CD14-positive monocyte (primary cell): ENCODE measurements around the gene DVL2. TPM values are rescaled to one million over a fixed set of nuclear protein-coding genes. Genes with fewer than 3 reads are reported as not detected.

ENCODE experiments used
- DNase-seq, 3 donors: peaks; one replicate each; pipeline ENCODE4 v3.0.0-alpha.2; 2011 to 2022
- H2AFZ ChIP-seq: 2 replicates; pipeline ENCODE4 v1.6.0; 2012; ENCODE audit warnings: mild to moderate bottlenecking, low read depth, low read length, inconsistent platforms; ENCODE audit not compliant: insufficient read depth, poor library complexity, severe bottlenecking
- H3K27ac ChIP-seq, 2 donors: 1 replicate in 1 of 2; 2 replicates in 1 of 2; pipeline ENCODE4 v1.5.1; 2012 to 2013; ENCODE audit warnings: low read length in 2 of 2, control low read depth in 1 of 2, inconsistent platforms in 1 of 2, low read depth in 1 of 2, mild to moderate bottlenecking in 1 of 2
- H3K27me3 ChIP-seq, 2 donors: one replicate each; pipeline versions ENCODE4 v1.6.0 to v1.6.1; 2011 to 2013; ENCODE audit warnings: low read length in 2 of 2; ENCODE audit not compliant: control insufficient read depth in 2 of 2, insufficient read depth in 2 of 2
- H3K36me3 ChIP-seq, 2 donors: replicated peaks in 1 of 2; 1 replicate in 1 of 2; 2 replicates in 1 of 2; pipeline versions ENCODE4 v1.5.1 to v1.6.1; 2012 to 2013; ENCODE audit warnings: low read length in 2 of 2, control low read depth in 1 of 2, inconsistent platforms in 1 of 2, mild to moderate bottlenecking in 1 of 2; ENCODE audit not compliant: insufficient read depth in 2 of 2, control insufficient read depth in 1 of 2
- H3K4me1 ChIP-seq, 2 donors: 1 replicate in 1 of 2; 2 replicates in 1 of 2; pipeline versions ENCODE4 v1.5.1 to v1.6.1; 2012 to 2013; ENCODE audit warnings: low read length in 2 of 2, control low read depth in 1 of 2, inconsistent platforms in 1 of 2, mild to moderate bottlenecking in 1 of 2, moderate library complexity in 1 of 2; ENCODE audit not compliant: insufficient read depth in 2 of 2, control insufficient read depth in 1 of 2
- H3K4me2 ChIP-seq: replicated peaks from 2 replicates; pipeline ENCODE3; 2012; ENCODE audit warnings: low read length, moderate library complexity, mild to moderate bottlenecking; ENCODE audit not compliant: poor library complexity, severe bottlenecking; ENCODE audit errors: extremely low read depth
- H3K4me3 ChIP-seq, 3 experiments: fragments of 200-600 bp in 1 of 3; sonication (generic) in 1 of 3; replicated peaks in 1 of 3; 1 replicate in 2 of 3; 2 replicates in 1 of 3; pipeline ENCODE4 v1.5.1; 2011 to 2013; ENCODE audit warnings: low read length in 3 of 3, mild to moderate bottlenecking in 3 of 3, control low read depth in 2 of 3, low read depth in 2 of 3, inconsistent platforms in 1 of 3, moderate library complexity in 1 of 3
- H3K79me2 ChIP-seq: 2 replicates; pipeline ENCODE4 v1.6.0; 2012; ENCODE audit warnings: mild to moderate bottlenecking, control low read depth, inconsistent platforms, low read length, moderate library complexity; ENCODE audit not compliant: insufficient read depth
- H3K9ac ChIP-seq: 2 replicates; pipeline ENCODE4 v1.6.0; 2017; ENCODE audit warnings: low read length, mild to moderate bottlenecking; ENCODE audit not compliant: insufficient read depth, poor library complexity, severe bottlenecking
- H3K9me3 ChIP-seq, 2 donors: replicated peaks in 1 of 2; 1 replicate in 1 of 2; 2 replicates in 1 of 2; pipeline versions ENCODE4 v1.5.1 to v1.6.1; 2012 to 2013; ENCODE audit warnings: low read length in 2 of 2, control low read depth in 1 of 2; ENCODE audit not compliant: control insufficient read depth in 1 of 2, insufficient read depth in 1 of 2
- H4K20me1 ChIP-seq: 2 replicates; pipeline ENCODE4 v1.6.0; 2012; ENCODE audit warnings: mild to moderate bottlenecking, low read length, control low read depth, moderate library complexity; ENCODE audit not compliant: insufficient read depth
- H3K27ac Mint-ChIP-seq, 7 donors: one replicate each; pipeline ENCODE4 v1.8.0; 2020; ENCODE audit warnings: mild to moderate bottlenecking in 7 of 7, mixed read lengths in 7 of 7, moderate library complexity in 6 of 7, inconsistent platforms in 2 of 7
- H3K27me3 Mint-ChIP-seq, 3 donors: one replicate each; pipeline ENCODE4 v1.8.0; 2021 to 2022; ENCODE audit warnings: low read depth in 3 of 3, mild to moderate bottlenecking in 3 of 3, mixed read lengths in 3 of 3, moderate library complexity in 3 of 3, inconsistent platforms in 1 of 3
- H3K36me3 Mint-ChIP-seq, 2 donors: one replicate each; pipeline ENCODE4 v1.8.0; 2020; ENCODE audit warnings: mixed read lengths in 2 of 2, inconsistent platforms in 1 of 2, mild to moderate bottlenecking in 1 of 2
- H3K4me1 Mint-ChIP-seq: one replicate; pipeline ENCODE4 v1.8.0; 2020; ENCODE audit warnings: mild to moderate bottlenecking, mixed read lengths
- H3K4me3 Mint-ChIP-seq, 2 donors: one replicate each; pipeline ENCODE4 v1.8.0; 2020; ENCODE audit warnings: mild to moderate bottlenecking in 2 of 2, mixed read lengths in 2 of 2, moderate library complexity in 1 of 2
- H3K9me3 Mint-ChIP-seq, 7 donors: one replicate each; pipeline ENCODE4 v1.8.0; 2020 to 2022; ENCODE audit warnings: mixed read lengths in 7 of 7, mild to moderate bottlenecking in 6 of 7, moderate library complexity in 6 of 7, inconsistent platforms in 2 of 7
- CTCF ChIP-seq: fragments of 200-600 bp; IDR thresholded peaks from one replicate; pipeline ENCODE4 v1.8.0; 2022; ENCODE audit warnings: antibody characterized with exemption, mild to moderate bottlenecking
- WGBS: methylation state at CpG from one replicate; pipeline ENCODE4 v1.1.5; 2013; ENCODE audit warnings: missing lambda C conversion rate; ENCODE audit not compliant: insufficient coverage; 5-methylcytosine and 5-hydroxymethylcytosine counted together
- intact Hi-C, 2 donors: fragments of 100-400 bp; cut with micrococcal nuclease; formaldehyde crosslinking; loops; one replicate each; pipeline versions ENCODE4 v1.15.0 to v1.15.1; 2023
- polyA plus RNA-seq, 3 donors: library from polyadenylated mRNA; depleted of rRNA in 1 of 3; unstranded in 2 of 3; stranded (reverse) in 1 of 3; fragments of 300-500 nt in 2 of 3; fragments of >200 nt in 1 of 3; fragmentation: Illumina TruSeq in 2 of 3; gene quantifications; 1 replicate in 2 of 3; 2 replicates in 1 of 3; pipeline ENCODE4 v1.2.3, GENCODE V29; 2012 to 2021

DVL2 gene
- polyA plus RNA-seq, 3 donors, result 6.7 to 7.8 (median 7.0) TPM

- peak; percentile 71 to 86 (median 84) for DNase-seq
- Histone ChIP-seq H4K20me1 (peaks cover 34% of the 10 kb centered on the region), H3K79me2 (peaks cover 68% of the 10 kb centered on the region), H2AFZ (no peak overlapping the region), H3K4me1 (peaks cover 45 to 54% of the 10 kb centered on the region in 2 donors), H3K36me3 (peaks cover 32 to 34% of the 10 kb centered on the region in 2 donors), H3K9ac (peak overlapping the region; percentile 100), H3K4me3 (peak overlapping the region; percentile 95 to 100 (median 98)), H3K27ac (peak overlapping the region; percentile 99 to 100), H3K9me3 (no peaks in the 10 kb centered on the region), H3K4me2 (peak overlapping the region; percentile 100), H3K27me3 (no peaks in the 10 kb centered on the region)
- Mint-ChIP-seq H3K4me3 (peak overlapping the region; percentile 98 to 99), H3K27me3 (peaks cover 0 to 3% (median 0%) of the 10 kb centered on the region in 3 donors), H3K36me3 (peaks cover 37 to 59% of the 10 kb centered on the region in 2 donors), H3K27ac (peak overlapping the region; percentile 99 to 100 (median 100)), H3K9me3 (peaks cover 0 to 4% (median 0%) of the 10 kb centered on the region in 7 donors), H3K4me1 (peaks cover 47% of the 10 kb centered on the region)
- WGBS, result no CpG with 5 or more reads among the region's 4 CpGs
- intact Hi-C loops, result no loop called here
- no peak for TF ChIP-seq CTCF
These were observed 6.1 kb upstream of the DVL2 start for GRCh38 chr17:7240375-7240774.

DNA sequence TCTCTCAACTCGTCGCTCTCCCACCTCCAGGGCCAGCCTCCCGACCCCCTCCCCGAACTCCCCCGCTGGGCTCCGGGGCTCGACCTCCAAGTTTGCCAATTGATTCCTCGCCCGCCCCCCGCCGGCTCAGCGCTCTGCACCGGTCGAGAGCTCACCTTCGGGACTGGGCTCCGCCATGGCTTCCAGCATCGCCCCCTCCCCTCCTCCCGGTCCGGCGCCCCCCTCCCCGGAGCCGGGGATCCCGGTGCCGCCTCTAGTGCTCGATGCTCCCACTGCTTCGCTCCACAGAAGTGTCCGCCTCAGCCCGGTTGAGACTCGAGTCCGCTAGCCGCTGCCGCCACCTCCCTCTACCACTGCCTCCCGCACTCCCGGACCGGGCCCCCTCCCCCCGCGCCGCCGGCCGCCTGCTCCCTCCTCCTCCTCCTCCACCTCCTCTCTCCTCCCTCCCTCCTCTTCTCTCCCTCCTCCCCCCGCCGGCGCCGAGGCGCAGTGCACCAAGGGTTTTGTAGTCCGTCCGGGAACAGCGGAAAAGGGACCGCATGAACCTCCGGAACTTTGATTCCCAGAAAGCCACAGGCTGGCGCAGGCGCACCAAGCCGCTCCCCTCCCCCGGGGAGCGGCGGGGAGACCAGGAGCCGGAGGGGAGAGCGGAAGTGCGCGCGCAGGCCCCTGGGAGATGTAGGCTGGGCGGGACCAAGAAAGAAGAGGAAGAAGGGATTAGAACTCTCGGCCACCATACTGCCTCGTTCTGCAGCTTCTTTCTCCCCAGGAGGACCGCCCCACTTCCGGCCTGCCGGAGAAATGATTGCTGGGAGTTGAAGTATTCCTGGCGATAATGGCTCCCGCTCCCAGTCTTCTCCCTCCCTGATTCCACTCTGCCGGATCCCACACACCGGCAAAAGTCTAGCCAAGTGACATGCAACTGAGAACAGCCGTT is 5.0 kb upstream of the DVL2 start, which contains the start of gene PHF23:
Gene PHF23 (minus strand): TSS at position 367 of the 937 bp plus-strand sequence. CDS start 178 bp downstream, at position 189.
- peak within 1 kb of the TSS; percentile 100 for H3K4me2 ChIP-seq
- no peaks in the 10 kb centered on the region for H3K27me3 ChIP-seq
- Mint-ChIP-seq H3K27me3 (peaks cover 0 to 5% (median 0%) of the 10 kb centered on the region in 3 donors), H3K9me3 (peaks cover 0 to 4% (median 0%) of the 10 kb centered on the region in 7 donors), H3K36me3 (peaks cover 37 to 56% of the 10 kb centered on the region in 2 donors), H3K4me3 (peak within 1 kb of the TSS; percentile 98 to 99), H3K4me1 (peaks cover 57% of the 10 kb centered on the region), H3K27ac (peak within 1 kb of the TSS; percentile 99 to 100 (median 100))
- peaks cover 63% of the 10 kb centered on the region for H3K79me2 ChIP-seq
- peak within 1 kb of the TSS; percentile 64 to 100 for H3K27ac ChIP-seq
- peaks cover 54 to 64% of the 10 kb centered on the region in 2 donors for H3K4me1 ChIP-seq
- intact Hi-C loops, result loop anchor here (5.0 to 10.0 kb wide), 2 partner anchors 68 to 245 kb away; partner anchors contain the start of genes EIF5A (in 2 of the 2), POLR2A (in 1 of the 2) and SLC35G6 (in 1 of the 2)
- no peak for TF ChIP-seq CTCF
- peak within 1 kb of the TSS; percentile 95 to 100 (median 98) for H3K4me3 ChIP-seq
- peak within 1 kb of the TSS; percentile 100 for H3K9ac ChIP-seq
- H2AFZ ChIP-seq, result peak within 1 kb of the TSS; percentile 40
- under 1% methylated on average over 49 of the region's 72 CpGs for WGBS
- H4K20me1 ChIP-seq, result peaks cover 42% of the 10 kb centered on the region
- H3K9me3 ChIP-seq, result no peaks in the 10 kb centered on the region
- H3K36me3 ChIP-seq, result peaks cover 28 to 31% of the 10 kb centered on the region in 2 donors
- peak; percentile 98 to 99 (median 99) for DNase-seq
